ENCODE measurements around the gene C4orf36. TPM values are rescaled to one million over a fixed set of nuclear protein-coding genes. Genes with fewer than 3 reads are reported as not detected.
A peak's percentile ranks its signal among the peaks of the same experiment; 100 is the strongest.

C4orf36 gene
- total and polyA plus RNA-seq, 2 donors (not counting 1 experiment from before 2014, with no cell fraction given) = 0.98 to 6.3 TPM

GRCh38 chr4:86893136-86893535 lies 914 bp upstream of the C4orf36 start:
- TF ChIP-seq CTCF (conservative IDR thresholded peaks at IDR 0.05 in 1 of 2, IDR thresholded peaks at IDR 0.05 in 1 of 2; ENCODE audit: low read depth in 1 of 2, low read length in 2 of 2) = no peak
- TF ChIP-seq EZH2 (IDR thresholded peaks at IDR 0.05; ENCODE audit: low read length, missing control alignments) = no peak
- H3K79me2 ChIP-seq (ENCODE audit: control insufficient read depth, insufficient read depth, low read length) = no peaks in the 10 kb centered on the region
- no peaks in the 10 kb centered on the region for H3K36me3 ChIP-seq (ENCODE audit: control insufficient read depth, insufficient read depth, low read length)
- peak overlapping the region in 2 of 4 experiments; percentile 74 to 78 for H3K4me3 ChIP-seq (replicated peaks in 1 of 4; ENCODE audit: control extremely low read depth in 1 of 4, insufficient read depth in 1 of 4, low read depth in 3 of 4, low read length in 4 of 4)
- no peak overlapping the region for H3K4me2 ChIP-seq (ENCODE audit: extremely low read depth, insufficient read depth, low read length)
- H3K4me1 ChIP-seq (ENCODE audit: control insufficient read depth, extremely low read depth, insufficient read depth, low read length) = peaks cover 2% of the 10 kb centered on the region
- no peak for DNase-seq (ENCODE audit: low read depth in 2 of 2)
- no peaks in the 10 kb centered on the region for H3K9me3 ChIP-seq (ENCODE audit: control insufficient read depth, insufficient read depth, low read depth, low read length)
- no peak overlapping the region for H3K27ac ChIP-seq (ENCODE audit: insufficient read depth, low read length)
- H2AFZ ChIP-seq (ENCODE audit: low read length) = no peak overlapping the region
- H3K27me3 ChIP-seq (ENCODE audit: control insufficient read depth, insufficient read depth, low read length) = no peaks in the 10 kb centered on the region
- no peak overlapping the region for H3K9ac ChIP-seq (ENCODE audit: insufficient read depth, low read length)
- H4K20me1 ChIP-seq (ENCODE audit: control insufficient read depth, extremely low read depth, insufficient read depth, low read length) = no peaks in the 10 kb centered on the region

GRCh38 chr4:86892636-86892960 lies 376 bp upstream of the C4orf36 start:
- Histone ChIP-seq H3K27ac (ENCODE audit: insufficient read depth, low read length) (peak overlapping the region; percentile 70), H3K9me3 (ENCODE audit: control insufficient read depth, insufficient read depth, low read depth, low read length) (no peaks in the 10 kb centered on the region), H3K27me3 (ENCODE audit: control insufficient read depth, insufficient read depth, low read length) (no peaks in the 10 kb centered on the region), H4K20me1 (ENCODE audit: control insufficient read depth, extremely low read depth, insufficient read depth, low read length) (no peaks in the 10 kb centered on the region), H2AFZ (ENCODE audit: low read length) (peak overlapping the region; percentile 94), H3K79me2 (ENCODE audit: control insufficient read depth, insufficient read depth, low read length) (no peaks in the 10 kb centered on the region), H3K36me3 (ENCODE audit: control insufficient read depth, insufficient read depth, low read length) (no peaks in the 10 kb centered on the region), H3K4me2 (ENCODE audit: extremely low read depth, insufficient read depth, low read length) (peak overlapping the region; percentile 97), H3K9ac (ENCODE audit: insufficient read depth, low read length) (peak overlapping the region; percentile 71), H3K4me3 (replicated peaks in 1 of 4; ENCODE audit: control extremely low read depth in 1 of 4, insufficient read depth in 1 of 4, low read depth in 3 of 4, low read length in 4 of 4) (peak overlapping the region; percentile 72 to 86 (median 76)), H3K4me1 (ENCODE audit: control insufficient read depth, extremely low read depth, insufficient read depth, low read length) (peaks cover 2% of the 10 kb centered on the region)
- DNase-seq (ENCODE audit: low read depth in 2 of 2) = peak in 1 of 2 donors; percentile 38
- TF ChIP-seq CTCF (conservative IDR thresholded peaks at IDR 0.05 in 1 of 2, IDR thresholded peaks at IDR 0.05 in 1 of 2; ENCODE audit: low read depth in 1 of 2, low read length in 2 of 2) (no peak), EZH2 (IDR thresholded peaks at IDR 0.05; ENCODE audit: low read length, missing control alignments) (no peak)

- H3K9me3 ChIP-seq (ENCODE audit: control insufficient read depth, insufficient read depth, low read depth, low read length) = no peaks in the 10 kb centered on the region
- peaks cover 2% of the 10 kb centered on the region for H3K4me1 ChIP-seq (ENCODE audit: control insufficient read depth, extremely low read depth, insufficient read depth, low read length)
- H3K27me3 ChIP-seq (ENCODE audit: control insufficient read depth, insufficient read depth, low read length) = no peaks in the 10 kb centered on the region
- H2AFZ ChIP-seq (ENCODE audit: low read length) = no peak overlapping the region
- TF ChIP-seq CTCF (conservative IDR thresholded peaks at IDR 0.05 in 1 of 2, IDR thresholded peaks at IDR 0.05 in 1 of 2; ENCODE audit: low read depth in 1 of 2, low read length in 2 of 2) (no peak), EZH2 (IDR thresholded peaks at IDR 0.05; ENCODE audit: low read length, missing control alignments) (no peak)
- H4K20me1 ChIP-seq (ENCODE audit: control insufficient read depth, extremely low read depth, insufficient read depth, low read length) = no peaks in the 10 kb centered on the region
- H3K27ac ChIP-seq (ENCODE audit: insufficient read depth, low read length) = no peak overlapping the region
- H3K79me2 ChIP-seq (ENCODE audit: control insufficient read depth, insufficient read depth, low read length) = no peaks in the 10 kb centered on the region
- DNase-seq (ENCODE audit: low read depth in 2 of 2) = peak in 1 of 2 donors; percentile 42
- no peaks in the 10 kb centered on the region for H3K36me3 ChIP-seq (ENCODE audit: control insufficient read depth, insufficient read depth, low read length)
- no peak overlapping the region for H3K9ac ChIP-seq (ENCODE audit: insufficient read depth, low read length)
- no peak overlapping the region for H3K4me2 ChIP-seq (ENCODE audit: extremely low read depth, insufficient read depth, low read length)
- no peak overlapping the region for H3K4me3 ChIP-seq (replicated peaks in 1 of 4; ENCODE audit: control extremely low read depth in 1 of 4, insufficient read depth in 1 of 4, low read depth in 3 of 4, low read length in 4 of 4)
Measured at GRCh38 chr4:86890790-86891189, 1.4 kb downstream of the C4orf36 start.
